ENCODE results near the gene KCNQ5.

KCNQ5 gene

GRCh38 chr6:72863131-72863530, 241.3 kb downstream of the KCNQ5 start:
- DNase-seq, result no peak

GRCh38 chr6:72864236-72864635, 242.4 kb downstream of the KCNQ5 start:
- Histone ChIP-seq H2AFZ (ENCODE audit: insufficient read depth, low read length, poor library complexity) (no peak overlapping the region), H3K9ac (ENCODE audit: low read length) (no peak overlapping the region), H3K27ac (ENCODE audit: low read depth, low read length) (no peak overlapping the region), H4K91ac (ENCODE audit: low read depth, low read length) (no peak overlapping the region), H2BK5ac (ENCODE audit: low read depth, low read length, poor library complexity) (no peak overlapping the region), H3K4me2 (ENCODE audit: low read length) (no peak overlapping the region), H3K4me1 (ENCODE audit: control insufficient read depth in 1 of 2, insufficient read depth in 2 of 2, low read length in 2 of 2) (peaks cover 5 to 6% of the 10 kb centered on the region in 2 experiments), H3K14ac (ENCODE audit: low read length) (no peak overlapping the region), H3K4ac (ENCODE audit: low read depth, low read length) (no peak overlapping the region), H2BK12ac (ENCODE audit: low read length) (no peak overlapping the region), H4K12ac (ENCODE audit: low read depth, low read length) (no peak overlapping the region), H2BK120ac (ENCODE audit: insufficient read depth, low read length, poor library complexity) (no peak overlapping the region), H3K79me1 (ENCODE audit: low read length) (peaks cover 3% of the 10 kb centered on the region), H3K23ac (ENCODE audit: low read length) (no peak overlapping the region), H3K18ac (ENCODE audit: low read length) (no peak overlapping the region), H4K8ac (ENCODE audit: low read depth, low read length) (no peak overlapping the region), H3K36me3 (ENCODE audit: control insufficient read depth in 1 of 2, insufficient read depth in 2 of 2, low read length in 2 of 2) (no peaks in the 10 kb centered on the region), H3K79me2 (ENCODE audit: control insufficient read depth, insufficient read depth, low read length, poor library complexity) (no peaks in the 10 kb centered on the region), H3K9me3 (ENCODE audit: insufficient read depth, low read depth, low read length) (no peaks in the 10 kb centered on the region), H2AK5ac (ENCODE audit: low read length) (no peak overlapping the region), H3K4me3 (ENCODE audit: low read depth, low read length) (no peak overlapping the region), H3K27me3 (ENCODE audit: insufficient read depth, low read length) (no peaks in the 10 kb centered on the region)
- no CpG with 5 or more reads among the region's 1 CpG for WGBS (ENCODE audit: extremely low coverage, insufficient coverage, insufficient read length)
- no peak for DNase-seq

More at GRCh38 chr6:72863131-72863530, 241.3 kb downstream of the KCNQ5 start:
- H2BK120ac ChIP-seq (ENCODE audit: insufficient read depth, low read length, poor library complexity), result no peak overlapping the region
- H3K4me1 ChIP-seq (ENCODE audit: control insufficient read depth in 1 of 2, insufficient read depth in 2 of 2, low read length in 2 of 2), result peaks cover 5 to 6% of the 10 kb centered on the region in 2 experiments
- no peak overlapping the region for H3K23ac ChIP-seq (ENCODE audit: low read length)
- H3K9ac ChIP-seq (ENCODE audit: low read length), result no peak overlapping the region
- H4K8ac ChIP-seq (ENCODE audit: low read depth, low read length), result no peak overlapping the region
- H3K27ac ChIP-seq (ENCODE audit: low read depth, low read length), result no peak overlapping the region
- no peak overlapping the region for H3K4ac ChIP-seq (ENCODE audit: low read depth, low read length)
- H3K18ac ChIP-seq (ENCODE audit: low read length), result no peak overlapping the region
- H2AFZ ChIP-seq (ENCODE audit: insufficient read depth, low read length, poor library complexity), result no peak overlapping the region
- H3K36me3 ChIP-seq (ENCODE audit: control insufficient read depth in 1 of 2, insufficient read depth in 2 of 2, low read length in 2 of 2), result no peaks in the 10 kb centered on the region
- no peak overlapping the region for H3K4me3 ChIP-seq (ENCODE audit: low read depth, low read length)
- H3K27me3 ChIP-seq (ENCODE audit: insufficient read depth, low read length), result no peaks in the 10 kb centered on the region
- H2BK12ac ChIP-seq (ENCODE audit: low read length), result no peak overlapping the region
- no peak overlapping the region for H2AK5ac ChIP-seq (ENCODE audit: low read length)
- no peaks in the 10 kb centered on the region for H3K9me3 ChIP-seq (ENCODE audit: insufficient read depth, low read depth, low read length)
- H3K4me2 ChIP-seq (ENCODE audit: low read length), result no peak overlapping the region
- H3K79me1 ChIP-seq (ENCODE audit: low read length), result peaks cover 3% of the 10 kb centered on the region
- H3K14ac ChIP-seq (ENCODE audit: low read length), result no peak overlapping the region
- WGBS (ENCODE audit: extremely low coverage, insufficient coverage, insufficient read length), result no CpG with 5 or more reads among the region's 1 CpG
- no peaks in the 10 kb centered on the region for H3K79me2 ChIP-seq (ENCODE audit: control insufficient read depth, insufficient read depth, low read length, poor library complexity)
- H4K12ac ChIP-seq (ENCODE audit: low read depth, low read length), result no peak overlapping the region
- no peak overlapping the region for H4K91ac ChIP-seq (ENCODE audit: low read depth, low read length)
- no peak overlapping the region for H2BK5ac ChIP-seq (ENCODE audit: low read depth, low read length, poor library complexity)

GRCh38 chr6:72864799-72865198, 242.9 kb downstream of the KCNQ5 start:
- Histone ChIP-seq H3K79me1 (ENCODE audit: low read length) (peaks cover 3% of the 10 kb centered on the region), H3K36me3 (ENCODE audit: control insufficient read depth in 1 of 2, insufficient read depth in 2 of 2, low read length in 2 of 2) (no peaks in the 10 kb centered on the region), H4K91ac (ENCODE audit: low read depth, low read length) (no peak overlapping the region), H2AK5ac (ENCODE audit: low read length) (no peak overlapping the region), H3K14ac (ENCODE audit: low read length) (no peak overlapping the region), H3K4ac (ENCODE audit: low read depth, low read length) (no peak overlapping the region), H2AFZ (ENCODE audit: insufficient read depth, low read length, poor library complexity) (no peak overlapping the region), H4K8ac (ENCODE audit: low read depth, low read length) (no peak overlapping the region), H3K79me2 (ENCODE audit: control insufficient read depth, insufficient read depth, low read length, poor library complexity) (no peaks in the 10 kb centered on the region), H2BK5ac (ENCODE audit: low read depth, low read length, poor library complexity) (no peak overlapping the region), H3K4me3 (ENCODE audit: low read depth, low read length) (no peak overlapping the region), H3K9me3 (ENCODE audit: insufficient read depth, low read depth, low read length) (no peaks in the 10 kb centered on the region), H3K23ac (ENCODE audit: low read length) (no peak overlapping the region), H3K9ac (ENCODE audit: low read length) (no peak overlapping the region), H2BK12ac (ENCODE audit: low read length) (no peak overlapping the region), H3K27me3 (ENCODE audit: insufficient read depth, low read length) (no peaks in the 10 kb centered on the region), H3K18ac (ENCODE audit: low read length) (no peak overlapping the region), H3K27ac (ENCODE audit: low read depth, low read length) (no peak overlapping the region), H3K4me1 (ENCODE audit: control insufficient read depth in 1 of 2, insufficient read depth in 2 of 2, low read length in 2 of 2) (peaks cover 5 to 6% of the 10 kb centered on the region in 2 experiments), H3K4me2 (ENCODE audit: low read length) (no peak overlapping the region), H4K12ac (ENCODE audit: low read depth, low read length) (no peak overlapping the region), H2BK120ac (ENCODE audit: insufficient read depth, low read length, poor library complexity) (no peak overlapping the region)
- DNase-seq, result no peak

GRCh38 chr6:72865467-72865866, 243.6 kb downstream of the KCNQ5 start:
- DNase-seq, result peak in 1 of 2 donors; percentile 35
- no CpG with 5 or more reads among the region's 2 CpGs for WGBS (ENCODE audit: extremely low coverage, insufficient coverage, insufficient read length)
- no peak overlapping the region for H2AK5ac ChIP-seq (ENCODE audit: low read length)
- no peak overlapping the region for H3K9ac ChIP-seq (ENCODE audit: low read length)
- no peak overlapping the region for H2AFZ ChIP-seq (ENCODE audit: insufficient read depth, low read length, poor library complexity)
- no peak overlapping the region for H3K18ac ChIP-seq (ENCODE audit: low read length)
- no peak overlapping the region for H4K12ac ChIP-seq (ENCODE audit: low read depth, low read length)
- H2BK120ac ChIP-seq (ENCODE audit: insufficient read depth, low read length, poor library complexity), result no peak overlapping the region
- H3K23ac ChIP-seq (ENCODE audit: low read length), result no peak overlapping the region
- H2BK12ac ChIP-seq (ENCODE audit: low read length), result no peak overlapping the region
- peaks cover 5 to 6% of the 10 kb centered on the region in 2 experiments for H3K4me1 ChIP-seq (ENCODE audit: control insufficient read depth in 1 of 2, insufficient read depth in 2 of 2, low read length in 2 of 2)
- H3K14ac ChIP-seq (ENCODE audit: low read length), result no peak overlapping the region
- H3K27me3 ChIP-seq (ENCODE audit: insufficient read depth, low read length), result no peaks in the 10 kb centered on the region
- H4K91ac ChIP-seq (ENCODE audit: low read depth, low read length), result no peak overlapping the region
- H4K8ac ChIP-seq (ENCODE audit: low read depth, low read length), result no peak overlapping the region
- H3K4me2 ChIP-seq (ENCODE audit: low read length), result no peak overlapping the region
- no peaks in the 10 kb centered on the region for H3K79me2 ChIP-seq (ENCODE audit: control insufficient read depth, insufficient read depth, low read length, poor library complexity)
- no peak overlapping the region for H2BK5ac ChIP-seq (ENCODE audit: low read depth, low read length, poor library complexity)
- no peak overlapping the region for H3K27ac ChIP-seq (ENCODE audit: low read depth, low read length)
- peaks cover 3% of the 10 kb centered on the region for H3K79me1 ChIP-seq (ENCODE audit: low read length)
- H3K4ac ChIP-seq (ENCODE audit: low read depth, low read length), result no peak overlapping the region
- H3K4me3 ChIP-seq (ENCODE audit: low read depth, low read length), result no peak overlapping the region
- H3K36me3 ChIP-seq (ENCODE audit: control insufficient read depth in 1 of 2, insufficient read depth in 2 of 2, low read length in 2 of 2), result peaks cover 0 to 1% of the 10 kb centered on the region in 2 experiments
- no peaks in the 10 kb centered on the region for H3K9me3 ChIP-seq (ENCODE audit: insufficient read depth, low read depth, low read length)
